HepG2 (cell line): ENCODE results near the gene KIF3C. TPM values are rescaled to one million over a fixed set of nuclear protein-coding genes. Genes with fewer than 3 reads are reported as not detected.

Experiments
- ATAC-seq: fragments of 200-7000 bp; cut with Tn5 transposase; 3 replicates; pipeline ENCODE4 v1.9.1; 2020; ENCODE audit warnings: mild to moderate bottlenecking, moderate library complexity
- BruUV-seq: library from RNA; stranded (reverse); fragments of 400-500 nt; replicated peaks from 2 replicates; lab custom pipeline; 2021; lab: Mats Ljungman, UMichigan
- CTCF ChIA-PET: fragments of 300-600 bp; formaldehyde crosslinking; extraction: SDS; loops from one replicate; lab custom pipeline; 2021; ENCODE audit warnings: low total read pairs, inconsistent platforms, low intra/inter-chr PET ratio; lab: Yijun Ruan, JAX
- POLR2A ChIA-PET: fragments of 350-600 bp; sonication (Branson Sonifier 250); formaldehyde crosslinking; loops from one replicate; lab custom pipeline; 2020; ENCODE audit warnings: antibody characterized with exemption, inconsistent platforms; lab: Yijun Ruan, JAX
- DNase-seq: peaks from one replicate; pipeline ENCODE4 v3.0.0-alpha.2; 2015; ENCODE audit warnings: low spot score
- FAIRE-seq: peaks from 3 replicates; lab custom pipeline; 2011; peaks lifted over from hg19 to GRCh38; lab: Jason Lieb, UNC
- H2AFZ ChIP-seq: one replicate; pipeline ENCODE4 v1.6.1; 2011; ENCODE audit warnings: low read length, inconsistent platforms
- H3K27ac ChIP-seq: fragments of 300-600 bp; 3 replicates; pipeline ENCODE4 v1.8.0; 2011; ENCODE audit warnings: mixed run types, mild to moderate bottlenecking, mixed read lengths, low read length, inconsistent platforms; ENCODE audit not compliant: insufficient read depth; ENCODE audit errors: extremely low read length
- H3K27me3 ChIP-seq, 2 experiments: fragments of 200-600 bp in 1 of 2; 2 replicates in 1 of 2; 3 replicates in 1 of 2; pipeline versions ENCODE4 v1.6.0 to v1.8.0; 2011; ENCODE audit warnings: low read length in 2 of 2, mild to moderate bottlenecking in 2 of 2, moderate library complexity in 2 of 2, inconsistent platforms in 1 of 2; ENCODE audit not compliant: insufficient read depth in 2 of 2, control insufficient read depth in 1 of 2
- H3K36me3 ChIP-seq, 2 experiments: fragments of 200-600 bp in 1 of 2; replicated peaks in 1 of 2; 2 replicates in 1 of 2; 3 replicates in 1 of 2; pipeline versions ENCODE4 v1.5.1 to v1.8.0; 2011; ENCODE audit warnings: low read length in 2 of 2, inconsistent platforms in 1 of 2; ENCODE audit not compliant: insufficient read depth in 2 of 2, control insufficient read depth in 1 of 2
- H3K4me1 ChIP-seq: 2 replicates; pipeline ENCODE4 v1.5.1; 2012; ENCODE audit warnings: low read length, inconsistent platforms; ENCODE audit not compliant: insufficient read depth
- H3K4me2 ChIP-seq: 2 replicates; pipeline ENCODE4 v1.6.0; 2011; ENCODE audit warnings: low read depth, low read length, inconsistent platforms
- H3K4me3 ChIP-seq, 3 experiments: fragments of 200-600 bp in 1 of 3; sonication (generic), shearing (Covaris generic) in 1 of 3; replicated peaks in 1 of 3; 2 replicates each; pipeline ENCODE4 v1.5.1; 2011 to 2016; ENCODE audit warnings: low read length in 3 of 3, inconsistent platforms in 2 of 3, low read depth in 2 of 3, mild to moderate bottlenecking in 2 of 3, control low read depth in 1 of 3, mixed read lengths in 1 of 3; ENCODE audit not compliant: insufficient read depth in 1 of 3
- H3K79me2 ChIP-seq: one replicate; pipeline ENCODE4 v1.6.1; 2011; ENCODE audit warnings: low read length, inconsistent platforms; ENCODE audit not compliant: insufficient read depth
- H3K9ac ChIP-seq: 2 replicates; pipeline ENCODE4 v1.6.0; 2011; ENCODE audit warnings: mild to moderate bottlenecking, low read depth, low read length, inconsistent platforms; ENCODE audit not compliant: insufficient read depth
- H3K9me3 ChIP-seq: 2 replicates; pipeline ENCODE4 v1.5.1; 2012; ENCODE audit warnings: mild to moderate bottlenecking, low read length
- H4K20me1 ChIP-seq: 2 replicates; pipeline ENCODE4 v1.6.0; 2011; ENCODE audit warnings: inconsistent platforms, mild to moderate bottlenecking, low read length, moderate library complexity; ENCODE audit not compliant: insufficient read depth
- ATRX ChIP-seq: sonication (generic); formaldehyde crosslinking; IDR thresholded peaks from 2 replicates; pipeline ENCODE4 v1.4.0; 2020; ENCODE audit warnings: missing genetic modification reagents, borderline replicate concordance
- HCFC1 ChIP-seq: fragments of 150-350 bp; IDR thresholded peaks from 2 replicates; pipeline ENCODE4 v1.6.1; 2014; ENCODE audit warnings: low read depth, low read length
- HNRNPH1 ChIP-seq: fragments of 200-400 bp; formaldehyde crosslinking; optimal IDR thresholded peaks from 2 replicates; pipeline ENCODE3; 2017; ENCODE audit warnings: mild to moderate bottlenecking, low read depth, low read length
- MAFK ChIP-seq, 2 experiments: IDR thresholded peaks in 1 of 2; conservative IDR thresholded peaks in 1 of 2; 2 replicates each; pipeline ENCODE4 v1.6.1; 2011; ENCODE audit warnings: improper control_type of control experiment in 2 of 2, low read length in 2 of 2
- NCOA5 ChIP-seq: sonication (generic); formaldehyde crosslinking; IDR thresholded peaks from 2 replicates; pipeline ENCODE4 v1.4.0; 2020; ENCODE audit warnings: missing genetic modification reagents
- PBX3 ChIP-seq: sonication (generic); formaldehyde crosslinking; IDR thresholded peaks from 2 replicates; pipeline ENCODE4 v1.8.1; 2023; ENCODE audit warnings: missing genetic modification reagents, inconsistent platforms, borderline replicate concordance
- RFX3 ChIP-seq: IDR thresholded peaks from 2 replicates; pipeline ENCODE4 v1.6.1; 2016; ENCODE audit warnings: missing biosample characterization, missing genetic modification reagents
- SIX4 ChIP-seq: sonication (generic); formaldehyde crosslinking; IDR thresholded peaks from 2 replicates; pipeline ENCODE4 v1.4.0; 2020; ENCODE audit warnings: missing genetic modification reagents
- TMF1 ChIP-seq: sonication (generic); formaldehyde crosslinking; IDR thresholded peaks from 2 replicates; pipeline ENCODE4 v1.8.1; 2022; ENCODE audit warnings: low read depth, missing genetic modification reagents
- ZBTB26 ChIP-seq: IDR thresholded peaks from 2 replicates; pipeline ENCODE4 v1.6.1; 2016; ENCODE audit warnings: missing compliant biosample characterization, missing genetic modification reagents, borderline replicate concordance
- ZEB1 ChIP-seq: IDR thresholded peaks from 2 replicates; pipeline ENCODE4 v1.6.1; 2012; ENCODE audit warnings: mild to moderate bottlenecking, low read depth, inconsistent platforms; ENCODE audit not compliant: insufficient replicate concordance
- ZNF143 ChIP-seq: sonication (generic); formaldehyde crosslinking; IDR thresholded peaks from 2 replicates; pipeline ENCODE4 v1.4.0; 2020; ENCODE audit warnings: missing genetic modification reagents
- ZNF276 ChIP-seq: sonication (generic); formaldehyde crosslinking; IDR thresholded peaks from 2 replicates; pipeline ENCODE4 v1.4.0; 2020; ENCODE audit warnings: mild to moderate bottlenecking, low read depth, missing genetic modification reagents
- ZNF44 ChIP-seq: sonication (generic); formaldehyde crosslinking; IDR thresholded peaks from 2 replicates; pipeline ENCODE4 v1.5.1; 2020; ENCODE audit warnings: mild to moderate bottlenecking, missing genetic modification reagents
- ZNF614 ChIP-seq: IDR thresholded peaks from 2 replicates; pipeline ENCODE4 v1.6.1; 2018; ENCODE audit warnings: missing biosample characterization, missing genetic modification reagents, inconsistent platforms, borderline replicate concordance
- ZNF747 ChIP-seq: sonication (generic); formaldehyde crosslinking; IDR thresholded peaks from 2 replicates; pipeline ENCODE4 v1.8.1; 2023; ENCODE audit warnings: missing genetic modification reagents, mild to moderate bottlenecking, borderline replicate concordance
- ZSCAN25 ChIP-seq: sonication (generic); formaldehyde crosslinking; IDR thresholded peaks from 2 replicates; pipeline ENCODE4 v1.8.0; 2022; ENCODE audit warnings: mild to moderate bottlenecking, missing genetic modification reagents
- WGBS: methylation state at CpG from one replicate; pipeline ENCODE4 v1.1.6; 2017; ENCODE audit warnings: low lambda C conversion rate; 5-methylcytosine and 5-hydroxymethylcytosine counted together
- in situ Hi-C: cut with HindIII; loops from 2 replicates; pipeline ENCODE4 v1.10.0; 2017; ENCODE audit warnings: low pct_unique_long_range_greater_than_20kb; ENCODE audit not compliant: extremely low pct_ligation_motif_present
- intact Hi-C: fragments of 100-400 bp; cut with micrococcal nuclease; formaldehyde crosslinking; loops from one replicate; pipeline ENCODE4 v1.10.0; 2022; ENCODE audit not compliant: unreplicated experiment
- polyA plus RNA-seq, 8 experiments: library from polyadenylated mRNA; depleted of rRNA in 3 of 8; stranded (reverse) in 7 of 8; unstranded in 1 of 8; fragments of >200 nt; fragmentation: Illumina TruSeq in 4 of 8; extraction: Trizol in 4 of 8; gene quantifications; 2 replicates each; pipeline versions ENCODE4 v1.2.1 to v1.2.3, GENCODE V29; 2011 to 2016; ENCODE audit warnings: low read depth in 4 of 8, missing spikeins in 1 of 8, mixed read lengths in 1 of 8; ENCODE audit not compliant: insufficient read depth in 1 of 8
- total RNA-seq, 5 experiments: library from RNA; depleted of rRNA; stranded (reverse); fragments of >200 nt; fragmentation: Illumina TruSeq; extraction: Trizol; gene quantifications; 2 replicates each; pipeline ENCODE4 v1.2.3, GENCODE V29; 2016; ENCODE audit warnings: low read depth in 1 of 5
- TF ChIP-seq, protein P1 (sequence below): IDR thresholded peaks from 2 replicates; pipeline ENCODE4 v1.6.1; 2018; ENCODE audit warnings: missing genetic modification reagents

Gene KIF3C
- total and polyA plus RNA-seq, 2 of the 13 experiments (the other 11 are each of a cell fraction or from before 2014, with no cell fraction given) = 3.6 to 4.9 TPM

DNA sequence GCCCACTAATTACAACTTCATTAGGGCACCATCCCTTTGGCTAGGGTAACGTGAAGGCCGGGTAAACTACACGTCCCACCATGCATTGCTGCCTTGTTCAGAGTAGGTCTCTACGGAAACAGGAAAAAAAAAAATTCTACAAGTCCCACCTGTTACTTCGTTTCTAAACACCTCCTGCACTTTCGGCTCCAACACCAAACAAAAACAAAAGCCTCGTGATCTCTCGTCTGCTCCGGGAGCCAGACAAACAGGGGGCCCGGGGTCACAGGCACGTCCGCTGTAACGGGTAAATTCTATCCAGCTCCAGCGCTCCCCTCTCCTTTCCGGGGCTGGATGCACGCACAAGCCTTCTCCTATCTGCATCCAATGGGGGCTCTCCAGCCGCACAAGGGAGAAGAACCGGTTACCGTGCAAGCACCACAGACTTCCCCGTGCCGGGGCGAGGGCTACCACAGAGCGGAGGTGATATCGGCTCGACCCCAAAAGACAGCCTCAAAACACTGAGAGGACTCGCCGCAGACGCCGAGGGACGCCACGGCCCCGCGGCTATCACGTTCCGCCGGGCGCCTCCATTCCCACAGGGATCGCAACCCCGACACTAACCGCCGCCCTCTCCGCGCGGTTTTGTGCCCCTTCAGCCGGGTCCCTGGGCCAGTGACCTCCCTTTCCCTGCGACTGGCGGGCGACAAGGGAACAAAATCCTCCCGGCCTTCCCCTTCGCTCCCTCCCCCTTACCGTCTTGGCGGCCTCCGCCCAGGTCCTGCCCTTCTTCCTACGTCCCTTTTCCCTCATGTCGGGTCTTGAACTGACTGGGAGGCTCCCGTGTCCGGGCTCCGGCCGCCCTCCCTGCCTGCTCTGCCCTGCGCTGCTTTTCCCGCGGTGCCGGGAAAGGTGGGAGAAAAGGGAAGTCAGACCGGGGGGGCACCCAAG is 104.6 kb downstream of the KIF3C start:
- Histone ChIP-seq H3K4me3 (peak overlapping the region; percentile 97 to 100 (median 99)), H3K27me3 (no peaks in the 10 kb centered on the region; a peak in 1 of 5 replicates), H3K9me3 (no peaks in the 10 kb centered on the region), H3K4me1 (peaks cover 64% of the 10 kb centered on the region), H2AFZ (no peak overlapping the region), H4K20me1 (peaks cover 18% of the 10 kb centered on the region), H3K4me2 (peak overlapping the region; percentile 94), H3K9ac (peak overlapping the region; percentile 96), H3K27ac (peak overlapping the region; percentile 88), H3K36me3 (peaks cover 6 to 13% of the 10 kb centered on the region in 2 experiments; a peak in 3 of 5 replicates), H3K79me2 (peaks cover 54% of the 10 kb centered on the region)
- DNase-seq (peak; percentile 76), FAIRE-seq (peak; percentile 12), ATAC-seq (peak; percentile 64)
- intact Hi-C loops = no loop called here
- POLR2A ChIA-PET = interaction anchor here (0.7 to 2.9 kb wide), 27 partner anchors 8 to 471 kb away, joined by 3 to 45 read pairs (median 5); partner anchors contain the start of genes HADHA, HADHB, RAB10 and SELENOI
- under 1% methylated on average over 51 of the region's 64 CpGs for WGBS
- BruUV-seq = TSS peak; percentile 66
- CTCF ChIA-PET = no interaction called here
- in situ Hi-C loops = no loop called here
- TF ChIP-seq ZNF143 (peak; percentile 91), ZSCAN25 (CRISPR knock-in tag) (0 out of 2 replicates have a peak, but pooled peaks have one; percentile 49), ZEB1 (peak; percentile 73), ATRX (CRISPR knock-in tag) (no peak), PBX3 (no peak), HCFC1 (peak; percentile 80), NCOA5 (CRISPR knock-in tag) (no peak), HNRNPH1 (no peak), RFX3 (CRISPR knock-in tag) (peak; percentile 33; the same call in 1 of the 2 replicates), ZNF276 (CRISPR knock-in tag) (no peak), ZBTB26 (CRISPR knock-in tag) (no peak), ZNF614 (CRISPR knock-in tag) (no peak), ZNF44 (peak; percentile 82), SIX4 (CRISPR knock-in tag) (no peak), TMF1 (CRISPR knock-in tag) (no peak; the same call in 1 of the 2 replicates), ZNF747 (CRISPR knock-in tag) (no peak), MAFK (conservative IDR thresholded peaks at IDR 0.05 in 1 of 2, IDR thresholded peaks at IDR 0.05 in 1 of 2; ENCODE audit: low read length in 2 of 2) (no peak)
- TF ChIP-seq, protein P1, sequence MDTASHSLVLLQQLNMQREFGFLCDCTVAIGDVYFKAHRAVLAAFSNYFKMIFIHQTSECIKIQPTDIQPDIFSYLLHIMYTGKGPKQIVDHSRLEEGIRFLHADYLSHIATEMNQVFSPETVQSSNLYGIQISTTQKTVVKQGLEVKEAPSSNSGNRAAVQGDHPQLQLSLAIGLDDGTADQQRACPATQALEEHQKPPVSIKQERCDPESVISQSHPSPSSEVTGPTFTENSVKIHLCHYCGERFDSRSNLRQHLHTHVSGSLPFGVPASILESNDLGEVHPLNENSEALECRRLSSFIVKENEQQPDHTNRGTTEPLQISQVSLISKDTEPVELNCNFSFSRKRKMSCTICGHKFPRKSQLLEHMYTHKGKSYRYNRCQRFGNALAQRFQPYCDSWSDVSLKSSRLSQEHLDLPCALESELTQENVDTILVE (CRISPR knock-in tag) = peak; percentile 22; the same call in 1 of the 2 replicates
